PFSK-1 (cell line): ENCODE data around the gene TAF15.

ENCODE experiments used
- FOXP2 ChIP-seq: optimal IDR thresholded peaks from 2 replicates; pipeline ENCODE3; 2011; ENCODE audit warnings: borderline replicate concordance, control low read depth, inconsistent platforms; ENCODE audit not compliant: insufficient read depth; ENCODE audit errors: extremely low read length, extremely low read depth
- POLR2AphosphoS5 ChIP-seq: IDR thresholded peaks from 2 replicates; pipeline ENCODE4 v1.6.1; 2012; ENCODE audit warnings: low read depth, mild to moderate bottlenecking, control low read depth, low read length, moderate library complexity
- SIN3A ChIP-seq: IDR thresholded peaks from 2 replicates; pipeline ENCODE4 v1.6.1; 2012; ENCODE audit warnings: mild to moderate bottlenecking, low read length, moderate library complexity, borderline replicate concordance; ENCODE audit not compliant: insufficient read depth
- TAF1 ChIP-seq: IDR thresholded peaks from 2 replicates; pipeline ENCODE4 v1.6.1; 2012; ENCODE audit warnings: low read length, control low read depth, borderline replicate concordance; ENCODE audit not compliant: insufficient read depth
- TF ChIP-seq, protein P1 (sequence below), 2 experiments: IDR thresholded peaks; 2 replicates each; pipeline versions ENCODE4 v1.6.1 to v1.8.0; 2011 to 2012; ENCODE audit warnings: low read depth in 2 of 2, low read length in 2 of 2, control low read depth in 1 of 2, inconsistent platforms in 1 of 2, mild to moderate bottlenecking in 1 of 2, moderate library complexity in 1 of 2; ENCODE audit not compliant: insufficient read depth in 1 of 2

The TAF15 gene

DNA sequence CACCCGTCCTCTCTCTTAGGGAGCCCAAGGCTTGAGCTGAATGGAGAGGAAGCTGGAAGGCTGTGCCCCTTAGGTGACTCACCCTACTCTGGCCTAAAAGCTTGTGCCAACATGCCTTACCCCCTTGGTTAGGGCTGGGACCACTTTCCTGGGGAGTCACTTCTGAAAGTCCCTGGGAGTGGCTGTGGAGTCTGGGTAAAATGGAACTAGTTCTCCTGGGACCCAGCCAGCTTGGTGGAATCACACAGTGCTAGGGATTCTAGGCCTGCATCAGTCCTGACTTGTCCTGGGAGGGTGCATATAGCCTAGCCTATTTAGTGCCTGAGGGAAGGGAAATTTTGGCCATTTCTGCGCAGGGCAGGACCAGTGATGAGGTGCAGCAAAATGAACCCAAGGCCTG lies 24.4 kb upstream of the TAF15 start:
- TF ChIP-seq, protein P1, sequence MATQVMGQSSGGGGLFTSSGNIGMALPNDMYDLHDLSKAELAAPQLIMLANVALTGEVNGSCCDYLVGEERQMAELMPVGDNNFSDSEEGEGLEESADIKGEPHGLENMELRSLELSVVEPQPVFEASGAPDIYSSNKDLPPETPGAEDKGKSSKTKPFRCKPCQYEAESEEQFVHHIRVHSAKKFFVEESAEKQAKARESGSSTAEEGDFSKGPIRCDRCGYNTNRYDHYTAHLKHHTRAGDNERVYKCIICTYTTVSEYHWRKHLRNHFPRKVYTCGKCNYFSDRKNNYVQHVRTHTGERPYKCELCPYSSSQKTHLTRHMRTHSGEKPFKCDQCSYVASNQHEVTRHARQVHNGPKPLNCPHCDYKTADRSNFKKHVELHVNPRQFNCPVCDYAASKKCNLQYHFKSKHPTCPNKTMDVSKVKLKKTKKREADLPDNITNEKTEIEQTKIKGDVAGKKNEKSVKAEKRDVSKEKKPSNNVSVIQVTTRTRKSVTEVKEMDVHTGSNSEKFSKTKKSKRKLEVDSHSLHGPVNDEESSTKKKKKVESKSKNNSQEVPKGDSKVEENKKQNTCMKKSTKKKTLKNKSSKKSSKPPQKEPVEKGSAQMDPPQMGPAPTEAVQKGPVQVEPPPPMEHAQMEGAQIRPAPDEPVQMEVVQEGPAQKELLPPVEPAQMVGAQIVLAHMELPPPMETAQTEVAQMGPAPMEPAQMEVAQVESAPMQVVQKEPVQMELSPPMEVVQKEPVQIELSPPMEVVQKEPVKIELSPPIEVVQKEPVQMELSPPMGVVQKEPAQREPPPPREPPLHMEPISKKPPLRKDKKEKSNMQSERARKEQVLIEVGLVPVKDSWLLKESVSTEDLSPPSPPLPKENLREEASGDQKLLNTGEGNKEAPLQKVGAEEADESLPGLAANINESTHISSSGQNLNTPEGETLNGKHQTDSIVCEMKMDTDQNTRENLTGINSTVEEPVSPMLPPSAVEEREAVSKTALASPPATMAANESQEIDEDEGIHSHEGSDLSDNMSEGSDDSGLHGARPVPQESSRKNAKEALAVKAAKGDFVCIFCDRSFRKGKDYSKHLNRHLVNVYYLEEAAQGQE (IDR thresholded peaks at IDR 0.05; ENCODE audit: insufficient read depth in 1 of 2, low read depth in 2 of 2, low read length in 2 of 2), result no peak
- TF ChIP-seq POLR2AphosphoS5, result no peak
- no peak for TF ChIP-seq FOXP2
- no peak for TF ChIP-seq SIN3A

DNA sequence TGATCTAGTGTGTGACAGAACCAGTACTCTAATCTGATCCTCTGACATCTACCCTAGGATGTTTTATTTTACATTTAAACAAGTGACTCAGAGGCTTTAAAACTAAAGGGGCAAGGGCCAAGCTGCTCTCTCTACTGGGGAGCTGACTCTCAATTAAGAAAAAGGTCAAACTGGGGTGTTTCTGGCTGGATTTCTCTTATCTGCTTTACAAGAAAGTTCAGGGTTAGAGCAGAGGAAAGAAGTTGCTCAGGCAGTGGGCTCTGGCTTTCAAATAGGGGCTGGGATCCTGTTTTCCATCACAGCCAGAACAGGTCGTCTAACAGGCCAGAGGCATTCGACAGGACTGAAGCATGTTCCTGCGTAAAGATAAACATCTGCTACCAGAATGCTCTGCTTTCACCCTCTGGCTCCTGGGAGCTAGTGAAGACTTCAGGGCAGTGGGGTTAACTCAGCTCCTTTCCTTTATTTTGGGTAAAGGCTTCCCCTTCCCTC lies 22.3 kb upstream of the TAF15 start:
- TF ChIP-seq SIN3A, result no peak
- no peak for TF ChIP-seq POLR2AphosphoS5

DNA sequence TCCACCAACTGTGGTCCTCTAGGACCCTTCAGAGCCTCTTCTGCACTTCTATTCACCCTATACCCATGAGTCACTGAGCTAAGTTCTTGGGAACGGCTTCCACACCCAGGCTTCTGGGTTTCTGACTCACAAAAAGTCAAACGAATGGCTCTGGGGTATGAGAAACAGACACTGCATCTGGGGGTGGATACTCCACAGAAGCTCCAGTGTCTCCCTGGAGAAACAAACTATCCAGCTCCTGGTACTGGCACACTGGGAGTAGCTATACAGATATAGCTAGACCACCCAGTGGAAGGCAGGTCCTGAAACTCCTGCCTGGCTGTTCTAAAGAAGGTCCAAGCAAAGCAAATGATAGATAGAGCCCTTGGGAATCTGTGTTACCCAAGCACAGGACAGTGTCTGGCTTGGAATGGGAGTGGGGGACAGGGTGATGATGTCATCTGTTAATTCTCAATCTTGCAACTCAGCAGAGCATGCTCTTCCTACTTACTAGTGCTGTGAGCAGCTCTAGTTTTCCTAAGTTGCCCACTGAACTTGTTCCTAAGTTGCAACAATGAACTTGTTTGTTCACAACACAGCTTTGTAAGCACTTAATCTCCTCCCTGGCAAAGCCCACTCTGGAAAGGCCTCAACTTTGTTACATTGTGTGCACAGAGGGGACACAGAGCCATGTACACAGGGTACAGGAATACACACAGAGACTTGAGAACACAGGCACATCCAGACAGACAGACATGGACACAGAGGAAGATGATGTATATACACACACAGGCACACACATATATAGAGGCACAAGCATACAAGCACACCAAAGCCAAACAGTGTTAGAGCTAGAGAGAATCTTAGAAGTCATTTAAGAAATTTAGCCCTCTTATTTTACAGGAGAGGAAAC lies 20.6 kb upstream of the TAF15 start:
- TF ChIP-seq, protein P1 (IDR thresholded peaks at IDR 0.05; ENCODE audit: insufficient read depth in 1 of 2, low read depth in 2 of 2, low read length in 2 of 2), result no peak
- TF ChIP-seq FOXP2 (no peak), SIN3A (no peak), POLR2AphosphoS5 (no peak), TAF1 (no peak)

DNA sequence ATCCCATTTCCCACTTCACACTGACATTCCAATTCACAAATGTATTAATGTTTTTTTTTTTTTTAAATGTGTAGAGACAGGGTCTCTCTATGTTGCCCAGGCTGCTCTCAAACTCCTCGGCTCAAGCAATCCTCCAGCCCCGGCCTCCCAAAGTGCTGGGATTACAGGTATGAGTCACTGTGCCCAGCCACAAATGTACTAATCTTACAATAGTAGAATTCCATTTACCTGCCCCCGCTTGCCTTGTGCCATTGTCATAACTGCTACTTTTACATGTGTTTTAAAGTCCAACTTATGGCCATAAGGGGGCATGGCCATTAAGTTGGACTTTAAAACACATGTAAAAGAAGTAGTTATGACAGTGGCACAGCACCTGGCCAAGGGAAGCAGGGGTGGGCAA lies 18.4 kb upstream of the TAF15 start:
- TF ChIP-seq TAF1 (no peak), SIN3A (no peak), FOXP2 (no peak), POLR2AphosphoS5 (no peak)
- TF ChIP-seq, protein P1 (IDR thresholded peaks at IDR 0.05; ENCODE audit: insufficient read depth in 1 of 2, low read depth in 2 of 2, low read length in 2 of 2), result no peak

DNA sequence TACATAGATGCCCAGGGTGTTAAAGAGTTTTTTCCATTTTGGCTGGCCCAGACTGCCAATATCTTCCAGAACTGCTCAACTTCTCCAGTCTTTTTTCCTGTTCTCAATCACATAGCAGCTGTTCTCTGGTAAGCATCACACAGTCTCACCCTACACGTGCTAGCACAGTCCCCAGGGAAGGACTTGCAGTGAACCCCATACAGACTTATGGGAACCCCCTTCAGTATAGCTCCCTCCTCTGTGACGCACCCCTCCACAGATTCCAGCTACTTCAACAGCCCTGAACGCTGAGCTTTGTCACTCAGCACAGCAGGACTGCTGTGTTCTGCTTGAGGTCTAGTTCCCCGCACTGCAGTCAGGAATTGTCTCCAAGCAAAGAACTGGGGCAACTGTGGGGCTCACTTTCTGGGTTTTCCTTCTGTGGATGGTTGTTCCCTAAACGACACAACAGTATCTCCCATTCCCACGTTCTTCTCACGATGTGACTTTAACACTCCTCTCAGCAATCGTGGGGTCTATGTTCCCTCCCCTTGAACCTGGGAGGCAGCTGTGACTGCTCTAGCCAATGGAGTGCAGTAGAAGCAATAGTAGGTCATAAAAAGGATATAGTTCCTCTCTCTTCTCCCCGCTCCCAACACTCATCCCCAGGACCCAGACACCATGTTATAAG lies 17.5 kb upstream of the TAF15 start:
- TF ChIP-seq, protein P1 (IDR thresholded peaks at IDR 0.05; ENCODE audit: insufficient read depth in 1 of 2, low read depth in 2 of 2, low read length in 2 of 2), result no peak
- TF ChIP-seq SIN3A, result no peak
- TF ChIP-seq FOXP2, result no peak
- no peak for TF ChIP-seq TAF1
- TF ChIP-seq POLR2AphosphoS5, result no peak
